GM23248 (cell line): ENCODE data around the gene POLN.

ENCODE experiments used
- EZH2 ChIP-seq: fragments of 200-600 bp; sonication (generic); IDR thresholded peaks from 2 replicates; pipeline ENCODE4 v1.6.1; 2018; ENCODE audit warnings: antibody characterized with exemption, mild to moderate bottlenecking; ENCODE audit not compliant: insufficient read depth, poor library complexity, severe bottlenecking
- EZH2phosphoT487 ChIP-seq: fragments of 200-600 bp; sonication (generic); IDR thresholded peaks from 2 replicates; pipeline ENCODE4 v1.6.1; 2018; ENCODE audit warnings: antibody characterized with exemption, moderate library complexity, mild to moderate bottlenecking, low read depth; ENCODE audit not compliant: insufficient read depth

DNA sequence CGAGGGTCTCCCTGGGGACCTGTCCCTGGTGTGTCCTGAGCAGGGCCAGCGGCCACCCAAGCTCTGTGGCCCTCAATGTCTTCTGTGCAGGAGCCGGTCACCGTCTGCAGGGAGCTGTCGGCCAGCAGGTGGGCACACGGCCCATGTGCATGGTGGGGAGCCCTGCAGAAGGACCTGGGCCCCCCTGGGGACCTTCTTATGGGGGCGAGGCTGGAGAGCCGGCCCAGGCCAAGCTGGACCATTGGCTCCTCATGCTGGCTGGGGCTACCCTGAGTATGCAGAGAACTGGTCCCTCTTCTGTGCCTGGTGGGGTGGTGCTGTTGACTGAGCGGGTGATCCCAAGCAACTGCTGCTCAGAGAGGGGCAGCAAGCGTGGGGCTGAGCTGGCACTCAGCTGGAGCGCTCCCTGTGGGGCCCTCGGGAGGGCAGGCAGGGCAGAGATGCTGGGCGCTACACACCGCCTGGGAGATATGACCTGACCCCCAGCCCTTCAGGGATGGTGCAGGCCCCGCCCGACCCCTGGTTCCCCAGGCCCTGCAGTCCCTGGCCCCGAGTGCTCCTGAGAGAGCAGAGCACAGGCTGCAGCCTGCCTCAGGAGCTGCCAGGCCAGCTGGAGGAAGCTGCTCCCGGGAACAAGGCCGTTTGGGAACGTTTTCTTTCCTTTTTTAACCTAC lies 168.0 kb downstream of the POLN start:
- no peak for TF ChIP-seq EZH2
- TF ChIP-seq EZH2phosphoT487: no peak
